NOMO-1 (cell line): ENCODE data around the gene FMN2.
"Not testable (repeated sequence)": the region's sequence is repeated elsewhere in the genome, so short reads cannot be mapped to it uniquely, and the experiment has no call there.

Experiments
- DNase-seq, 2 experiments: peaks; one replicate each; lab custom pipeline; 2025; ENCODE audit not compliant: unreplicated experiment in 2 of 2; lab: John Stamatoyannopoulos, UW

FMN2 gene

GRCh38 chr1:240244968-240245628, 153.4 kb downstream of the FMN2 start:
- DNase-seq = no peak

- DNase-seq = no peak
These were observed 153.9 kb downstream of the FMN2 start for GRCh38 chr1:240245629-240246020.

- DNase-seq = no peak
These were observed 156.2 kb downstream of the FMN2 start for GRCh38 chr1:240247899-240248298.

GRCh38 chr1:240254006-240254405, 162.3 kb downstream of the FMN2 start:
- no peak for DNase-seq

- DNase-seq = no peak
These were observed 163.2 kb downstream of the FMN2 start for GRCh38 chr1:240254778-240255291.

GRCh38 chr1:240255922-240256321, 164.2 kb downstream of the FMN2 start:
- no peak for DNase-seq

GRCh38 chr1:240256836-240257503, 165.3 kb downstream of the FMN2 start:
- no peak for DNase-seq

GRCh38 chr1:240258910-240259309, 167.2 kb downstream of the FMN2 start:
- DNase-seq = no peak

GRCh38 chr1:240264494-240264893, 172.8 kb downstream of the FMN2 start:
- not testable (repeated sequence) for DNase-seq

- no peak for DNase-seq
These were observed 179.4 kb downstream of the FMN2 start for GRCh38 chr1:240271081-240271480.

GRCh38 chr1:240274569-240274968, 182.9 kb downstream of the FMN2 start:
- no peak for DNase-seq

GRCh38 chr1:240275219-240275618, 183.5 kb downstream of the FMN2 start:
- not testable (repeated sequence) for DNase-seq

GRCh38 chr1:240278082-240278481, 186.4 kb downstream of the FMN2 start:
- DNase-seq = no peak

GRCh38 chr1:240280560-240281322, 189.1 kb downstream of the FMN2 start:
- DNase-seq = no peak

GRCh38 chr1:240282061-240282830, 190.6 kb downstream of the FMN2 start:
- no peak for DNase-seq

- DNase-seq = no peak
These were observed 193.2 kb downstream of the FMN2 start for GRCh38 chr1:240284656-240285414.

GRCh38 chr1:240285540-240285939, 193.9 kb downstream of the FMN2 start:
- no peak for DNase-seq

- DNase-seq = no peak
These were observed 196.0 kb downstream of the FMN2 start for GRCh38 chr1:240287722-240288121.

- DNase-seq = no peak
These were observed 202.0 kb downstream of the FMN2 start for GRCh38 chr1:240293706-240294105.

GRCh38 chr1:240294566-240294965, 202.9 kb downstream of the FMN2 start:
- no peak for DNase-seq
